ENCODE data around the gene NOPCHAP1. TPM values are rescaled to one million over a fixed set of nuclear protein-coding genes. Genes with fewer than 3 reads are reported as not detected.

Gene NOPCHAP1
- total RNA-seq (2022) (17.4 and 33.3 TPM in 2 replicates), Bru-seq, nascent RNA (percentile 52 among the genes with signal in this experiment), BruChase-seq, experiment 1, labeled RNA remaining after a 6-hour chase (percentile 61 among the genes with signal in this experiment), BruChase-seq, experiment 2, labeled RNA remaining after a 2-hour chase (percentile 54 among the genes with signal in this experiment)
- long read RNA-seq, full-length matches to known transcripts = 43 of 84 reads
- long read RNA-seq, partial matches to known transcripts = 0 of 84 reads
- long read RNA-seq, other reads (novel, unspliced or antisense) = 41 of 84 reads

- peak within 1 kb of the TSS; percentile 84 for H3K4me3 Mint-ChIP-seq (ENCODE audit: unreplicated experiment)
- no TSS peak for BruUV-seq (replicated peaks)
- peak; percentile 91 for DNase-seq (ENCODE audit: unreplicated experiment)
- TF ChIP-seq CTCF (IDR thresholded peaks at IDR 0.05; ENCODE audit: unreplicated experiment) = no peak
- H3K27ac Mint-ChIP-seq (ENCODE audit: low read depth, unreplicated experiment) = peak within 1 kb of the TSS; percentile 43
- intact Hi-C loops (cut with micrococcal nuclease) = no loop called here
- H3K27me3 Mint-ChIP-seq (ENCODE audit: insufficient read depth, unreplicated experiment) = no peaks in the 10 kb centered on the region
- CTCF ChIA-PET = interaction anchor here (0.6 to 1.7 kb wide), 4 partner anchors 27 to 605 kb away, joined by 3 to 6 read pairs (median 4); no protein-coding TSS in a partner anchor
- peaks cover 14% of the 10 kb centered on the region for H3K36me3 Mint-ChIP-seq (ENCODE audit: insufficient read depth, unreplicated experiment)
- H3K4me1 Mint-ChIP-seq (ENCODE audit: insufficient read depth, unreplicated experiment) = peaks cover 30% of the 10 kb centered on the region
- POLR2A ChIA-PET = interaction anchor here (0.9 to 2.5 kb wide), 8 partner anchors 10 to 700 kb away, joined by 3 to 20 read pairs (median 4); partner anchors contain the start of gene SLC41A2
- no peaks in the 10 kb centered on the region for H3K9me3 Mint-ChIP-seq (ENCODE audit: unreplicated experiment)
Measured at GRCh38 chr12:104986022-104986941, at the start of gene NOPCHAP1. TSS of gene NOPCHAP1 (plus strand) at chr12:104986316. CDS start at chr12:104986353, 37 bp downstream.

- no peak for DNase-seq (ENCODE audit: unreplicated experiment)
Measured at GRCh38 chr12:104938371-104938770, 47.7 kb upstream of the NOPCHAP1 start.

GRCh38 chr12:104939089-104939488 is 47.0 kb upstream of the NOPCHAP1 start:
- POLR2A ChIA-PET = no interaction called here
- DNase-seq (ENCODE audit: unreplicated experiment) = no peak

More at GRCh38 chr12:104938371-104938770, 47.7 kb upstream of the NOPCHAP1 start:
- H3K4me3 Mint-ChIP-seq (ENCODE audit: unreplicated experiment) = no peak overlapping the region
- H3K36me3 Mint-ChIP-seq (ENCODE audit: insufficient read depth, unreplicated experiment) = no peaks in the 10 kb centered on the region
- no TSS peak for BruUV-seq (replicated peaks)
- CTCF ChIA-PET = interaction anchor here (0.6 kb wide), 1 partner anchor 43 kb away, joined by 3 read pairs; no protein-coding TSS in a partner anchor
- POLR2A ChIA-PET = interaction anchor here (0.7 kb wide), 1 partner anchor 1192 kb away, joined by 3 read pairs; no protein-coding TSS in a partner anchor
- no peaks in the 10 kb centered on the region for H3K9me3 Mint-ChIP-seq (ENCODE audit: unreplicated experiment)
- H3K4me1 Mint-ChIP-seq (ENCODE audit: insufficient read depth, unreplicated experiment) = no peaks in the 10 kb centered on the region
- TF ChIP-seq CTCF (IDR thresholded peaks at IDR 0.05; ENCODE audit: unreplicated experiment) = no peak
- no peaks in the 10 kb centered on the region for H3K27me3 Mint-ChIP-seq (ENCODE audit: insufficient read depth, unreplicated experiment)
- intact Hi-C loops (cut with micrococcal nuclease) = no loop called here
- H3K27ac Mint-ChIP-seq (ENCODE audit: low read depth, unreplicated experiment) = no peak overlapping the region

More at GRCh38 chr12:104939089-104939488, 47.0 kb upstream of the NOPCHAP1 start:
- no peak for TF ChIP-seq CTCF (IDR thresholded peaks at IDR 0.05; ENCODE audit: unreplicated experiment)
- CTCF ChIA-PET = no interaction called here
- no TSS peak for BruUV-seq (replicated peaks)
- H3K4me3 Mint-ChIP-seq (ENCODE audit: unreplicated experiment) = no peak overlapping the region
- no peaks in the 10 kb centered on the region for H3K27me3 Mint-ChIP-seq (ENCODE audit: insufficient read depth, unreplicated experiment)
- no peaks in the 10 kb centered on the region for H3K36me3 Mint-ChIP-seq (ENCODE audit: insufficient read depth, unreplicated experiment)
- intact Hi-C loops (cut with micrococcal nuclease) = no loop called here
- no peak overlapping the region for H3K27ac Mint-ChIP-seq (ENCODE audit: low read depth, unreplicated experiment)
- H3K9me3 Mint-ChIP-seq (ENCODE audit: unreplicated experiment) = no peaks in the 10 kb centered on the region
- H3K4me1 Mint-ChIP-seq (ENCODE audit: insufficient read depth, unreplicated experiment) = no peaks in the 10 kb centered on the region

Measured in MCF 10A (cell line).